Right renal pelvis (tissue), 4 donors: ENCODE data around the gene AJAP1. TPM values are rescaled to one million over a fixed set of nuclear protein-coding genes. Genes with fewer than 3 reads are reported as not detected.
"Not testable (repeated sequence)": the region's sequence is repeated elsewhere in the genome, so short reads cannot be mapped to it uniquely, and the experiment has no call there.

Experiments used
- DNase-seq, 4 donors: peaks; one replicate each; pipeline ENCODE4 v3.0.0-alpha.2; 2013; ENCODE audit warnings: low read depth in 4 of 4, low spot score in 3 of 4, missing footprints in 1 of 4
- polyA plus RNA-seq, 4 donors: library from polyadenylated mRNA; unstranded; fragments of 120-200 nt; gene quantifications; one replicate each; pipeline ENCODE4 v1.2.1, GENCODE V29; 2013; ENCODE audit not compliant: insufficient read length in 4 of 4

Gene AJAP1
- polyA plus RNA-seq, 4 donors = 0.96 to 1.8 (median 1.6) TPM

DNA sequence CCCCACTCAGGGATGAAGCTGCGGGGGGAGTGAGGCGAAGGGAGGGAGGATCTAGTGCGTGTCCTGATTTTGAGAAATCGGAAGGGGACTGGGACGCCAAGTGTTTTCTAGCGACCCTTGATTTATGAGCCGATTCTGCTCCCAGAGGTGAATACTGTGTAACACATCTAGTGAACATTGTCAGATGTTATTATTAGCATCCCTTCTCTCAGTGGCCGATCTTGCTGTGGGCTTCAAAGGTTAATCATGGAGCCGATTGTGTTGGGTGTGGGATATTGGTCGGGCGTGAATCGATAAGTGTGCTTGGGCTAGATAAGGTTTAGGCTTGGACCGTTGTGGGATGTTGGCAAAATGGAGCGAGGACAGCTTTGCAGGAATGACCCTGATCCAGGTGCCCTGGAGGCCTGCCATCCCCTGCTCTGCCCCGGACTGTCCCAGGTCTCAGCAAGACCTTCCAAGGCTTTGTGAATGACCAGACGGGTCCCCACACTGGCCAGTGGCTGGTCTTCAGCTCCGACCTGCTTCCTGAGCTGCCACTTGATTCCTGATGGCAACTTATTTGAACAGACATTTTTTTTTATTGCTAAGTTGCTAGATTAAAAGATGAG is 2.2 kb downstream of the AJAP1 start:
- DNase-seq = no peak

DNA sequence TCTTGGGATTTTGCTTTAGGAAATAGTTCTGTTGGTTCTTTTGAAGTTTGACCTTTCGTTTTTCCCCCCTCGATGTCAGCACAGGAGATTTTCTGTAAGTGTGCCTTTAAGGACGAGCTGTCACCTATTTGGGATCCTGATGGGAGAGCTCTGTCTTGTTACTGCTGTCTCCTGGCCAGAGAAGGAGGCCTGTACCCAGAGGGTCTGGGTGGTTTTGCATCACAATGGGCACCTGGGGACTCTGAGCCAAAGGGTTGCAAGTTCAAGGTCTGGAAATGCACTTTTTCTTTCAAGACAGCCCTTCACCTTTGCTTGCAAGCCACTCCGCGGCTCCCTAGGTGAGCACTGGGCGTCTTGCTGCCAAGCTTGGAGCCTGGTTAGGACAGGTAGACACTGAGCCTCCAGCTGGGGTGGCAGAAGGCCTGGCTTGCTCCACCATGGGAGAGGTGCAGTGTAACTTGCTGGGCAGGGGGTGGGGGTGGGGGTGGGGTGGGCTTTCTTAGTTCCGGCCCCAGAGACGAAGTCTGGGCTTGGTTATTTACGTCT is 2.9 kb downstream of the AJAP1 start:
- DNase-seq = no peak

DNA sequence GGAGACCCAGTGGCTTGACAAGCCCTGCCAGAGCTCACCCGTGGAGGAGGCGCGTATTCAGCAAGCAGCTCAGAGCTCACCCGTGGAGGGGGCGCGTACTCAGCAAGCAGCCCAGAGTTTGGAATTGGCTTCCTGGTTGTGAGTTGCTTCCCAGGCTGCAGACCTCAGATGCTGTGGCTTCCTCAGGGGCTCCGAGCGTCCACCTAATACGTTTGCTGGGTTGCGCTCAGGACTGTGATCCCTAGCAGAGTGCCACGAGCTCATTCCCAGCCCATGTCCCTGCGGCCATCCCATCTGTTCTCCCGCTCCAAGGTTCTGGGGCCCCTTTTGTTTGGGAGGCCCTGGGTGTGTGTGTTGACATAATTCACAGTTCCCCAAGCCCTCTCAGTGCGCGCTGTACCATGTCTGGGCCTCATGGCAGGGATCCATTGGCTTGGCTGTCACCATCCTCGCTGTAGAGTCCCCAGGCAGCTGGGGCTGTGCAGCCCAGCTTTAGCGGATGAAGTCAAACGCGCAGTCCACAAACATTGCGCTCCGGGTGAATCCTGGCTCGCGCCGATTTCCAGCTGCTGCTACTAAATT is 3.6 kb downstream of the AJAP1 start:
- DNase-seq = no peak

DNA sequence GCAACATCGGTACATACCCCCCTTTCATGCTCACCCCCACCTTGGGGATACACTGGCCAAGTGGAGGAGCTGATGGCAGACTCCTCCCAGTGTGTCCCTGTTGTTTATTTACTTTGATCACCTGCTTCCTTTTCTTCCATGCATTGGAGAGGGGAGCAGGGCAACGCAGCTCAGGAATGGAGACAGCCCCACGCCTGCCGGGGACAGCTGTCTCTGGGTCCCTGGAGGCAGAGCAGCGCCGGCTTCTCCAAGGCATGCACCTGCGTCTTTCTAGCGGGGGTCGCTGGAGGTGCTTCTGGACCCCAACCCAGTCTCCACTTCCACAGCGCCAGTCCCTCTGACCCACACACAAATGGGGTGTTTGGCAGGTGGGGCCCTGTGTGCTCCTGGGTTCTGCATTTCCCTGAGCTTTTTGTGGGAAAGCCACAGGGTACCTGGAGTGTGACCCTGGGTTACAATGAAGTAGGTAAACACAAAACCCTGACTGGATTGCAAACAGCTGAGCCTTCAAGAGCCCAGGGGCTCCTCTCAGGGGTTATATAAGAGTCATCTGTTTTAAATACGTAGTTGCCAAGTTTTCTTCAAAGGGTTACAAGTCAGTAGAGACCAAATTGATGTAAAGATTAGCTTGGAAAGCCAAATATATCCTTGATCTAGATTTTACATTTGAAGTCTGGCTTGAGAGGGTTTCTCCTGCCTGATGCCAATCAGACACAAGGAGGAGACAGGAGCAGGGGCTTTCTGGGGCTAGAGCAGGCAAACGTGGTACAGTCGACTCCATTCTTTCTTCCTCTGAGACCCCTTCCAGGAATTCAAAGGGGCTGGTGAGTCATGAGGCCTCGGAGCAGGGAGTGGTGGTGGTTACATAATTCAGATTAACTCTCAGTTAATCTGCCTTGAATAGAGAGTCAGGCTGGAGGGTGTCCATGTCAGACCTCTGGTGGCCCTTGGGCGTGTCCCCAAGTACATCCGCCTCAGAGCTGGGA is 4.5 kb downstream of the AJAP1 start:
- no peak for DNase-seq

DNA sequence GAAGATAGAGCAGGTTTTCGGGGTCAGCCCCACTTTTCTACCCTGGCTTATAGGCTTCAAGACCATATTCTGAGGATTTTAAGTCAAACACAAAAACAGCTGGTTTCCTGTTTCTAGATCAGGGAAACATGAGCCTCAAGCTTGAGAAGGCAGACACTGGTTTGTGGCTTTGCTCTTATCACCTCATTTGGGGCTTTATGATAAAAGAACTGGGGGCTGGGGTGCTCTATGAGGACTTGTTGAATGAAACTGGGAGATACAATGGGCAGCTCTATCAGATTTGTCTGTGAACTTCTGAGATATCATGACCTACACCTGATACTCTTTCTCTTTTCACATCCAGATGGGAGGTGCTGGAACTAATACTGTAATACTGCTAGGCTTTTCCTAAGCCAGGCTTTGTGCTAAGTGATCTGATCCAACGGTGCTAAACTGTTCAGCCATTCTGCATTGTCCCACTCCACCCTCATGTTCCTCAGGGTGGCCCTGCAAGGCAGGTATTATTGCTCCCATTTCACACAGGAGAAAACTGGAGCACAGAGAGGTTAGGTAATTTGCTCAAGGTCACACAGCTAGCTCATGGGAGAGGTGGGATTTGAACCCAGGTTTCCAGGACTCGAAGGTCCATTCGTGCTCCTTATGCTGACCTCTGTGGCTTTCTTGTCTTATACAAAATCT is 6.6 kb downstream of the AJAP1 start:
- no peak for DNase-seq

DNA sequence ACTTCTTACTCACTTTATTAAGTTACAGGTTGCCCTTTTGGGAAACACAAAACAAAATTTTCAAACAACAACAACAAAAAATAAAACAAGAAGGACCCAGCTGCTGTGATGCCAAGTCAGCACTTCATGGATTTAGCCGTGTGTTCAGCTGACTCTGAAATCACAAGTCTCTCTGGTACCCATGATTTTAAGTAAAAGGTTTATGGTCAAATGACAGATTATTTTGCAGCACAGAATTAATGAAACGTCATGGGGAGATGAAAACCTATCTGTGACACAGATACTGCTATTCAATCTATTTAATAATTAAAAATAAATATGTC is 7.1 kb downstream of the AJAP1 start:
- no peak for DNase-seq

DNA sequence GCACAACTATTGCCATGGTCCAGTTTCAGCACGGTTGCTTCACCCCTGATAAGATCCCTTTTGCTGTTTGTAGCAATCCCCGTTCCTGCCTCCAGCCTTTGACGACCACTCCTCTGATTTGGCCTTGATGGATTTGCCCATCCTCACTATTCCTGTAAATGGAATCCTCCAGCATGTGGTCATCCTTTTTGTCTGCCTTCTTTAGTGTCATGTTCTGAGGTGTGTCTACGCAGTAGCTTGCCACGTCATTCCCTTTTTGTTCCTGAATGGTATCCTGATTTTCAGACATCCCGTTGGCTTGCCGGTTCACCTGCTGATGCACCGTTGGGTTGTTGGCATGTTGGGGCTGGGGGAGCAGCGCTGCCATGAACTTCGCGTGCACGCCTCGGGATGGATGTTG is 7.8 kb downstream of the AJAP1 start:
- no peak for DNase-seq

DNA sequence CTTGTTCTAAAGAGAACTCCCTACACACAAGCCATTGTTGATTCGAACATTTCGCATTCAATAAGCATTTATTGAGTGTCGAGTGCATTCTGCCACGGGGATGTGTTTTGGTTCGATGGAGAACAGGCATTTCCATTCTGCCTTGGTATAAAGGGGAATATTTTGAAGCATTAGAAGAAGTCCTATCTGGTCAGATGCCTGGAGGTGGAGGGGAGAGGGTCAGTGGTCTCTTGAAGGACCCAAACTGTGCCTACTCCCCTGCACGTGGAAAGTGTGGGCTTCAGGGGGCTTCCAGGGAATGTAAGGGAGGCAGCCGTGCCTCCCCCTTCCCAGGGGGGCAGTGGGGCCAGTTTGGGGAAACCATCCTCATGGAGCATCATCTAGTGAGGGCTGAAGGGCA is 8.3 kb downstream of the AJAP1 start:
- no peak for DNase-seq

DNA sequence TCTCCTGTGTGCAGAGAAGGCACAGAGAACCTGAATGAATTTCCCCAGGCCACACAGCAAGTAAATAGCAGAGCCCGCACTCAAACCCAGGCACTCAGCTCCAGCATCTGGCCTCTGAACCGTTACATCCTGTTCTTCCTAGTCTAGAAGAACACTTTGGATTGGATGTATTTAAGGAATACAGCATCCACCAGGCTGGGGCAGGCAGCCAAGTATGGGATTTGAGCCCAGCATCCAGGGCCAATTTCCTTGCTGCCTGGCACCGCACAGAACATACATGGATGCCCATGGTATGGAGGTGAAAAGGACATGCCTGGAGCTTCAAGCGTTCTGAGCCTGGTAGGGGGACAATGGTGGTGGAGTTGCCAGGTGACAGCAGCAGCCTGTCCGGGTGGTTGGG is 9.7 kb downstream of the AJAP1 start:
- no peak for DNase-seq

DNA sequence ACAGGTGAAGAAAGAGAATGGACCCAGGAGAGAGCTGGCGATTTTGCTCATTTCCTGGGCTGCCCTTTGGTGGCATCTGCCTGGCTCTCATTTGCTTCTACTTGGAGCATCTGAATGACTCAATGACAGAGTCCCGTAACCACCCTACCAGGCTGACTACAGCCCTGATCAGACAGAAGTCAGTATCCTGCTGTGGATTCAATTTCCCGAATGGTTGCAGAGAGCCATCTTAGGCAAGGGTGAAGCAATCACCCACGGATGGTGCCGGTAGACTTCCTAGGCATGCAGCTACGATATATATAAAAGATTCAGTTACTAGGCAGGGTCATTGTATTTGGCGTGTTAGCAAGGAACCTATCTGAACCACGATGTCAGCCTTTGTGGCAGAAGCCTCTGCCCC is 10.2 kb downstream of the AJAP1 start:
- DNase-seq = no peak

DNA sequence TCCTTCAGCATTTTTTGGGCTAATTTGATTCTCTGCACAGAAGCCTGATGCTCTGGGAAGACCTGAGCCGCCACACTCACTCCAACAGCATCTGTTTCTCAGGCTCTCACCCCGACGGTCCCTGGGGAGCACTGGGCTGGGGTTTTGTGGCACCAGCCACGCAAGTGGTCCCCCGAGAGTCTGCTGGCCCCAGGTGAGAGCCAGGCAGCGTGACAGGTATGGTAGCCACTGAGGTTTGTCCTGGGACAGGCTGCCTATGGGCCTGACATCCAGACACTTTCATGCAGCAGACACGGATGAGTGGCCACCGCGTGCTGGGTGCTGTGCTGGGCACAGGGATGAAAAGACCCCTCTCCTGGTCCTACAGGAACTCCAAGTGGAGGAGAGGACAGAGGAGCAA is 11.0 kb downstream of the AJAP1 start:
- no peak for DNase-seq

DNA sequence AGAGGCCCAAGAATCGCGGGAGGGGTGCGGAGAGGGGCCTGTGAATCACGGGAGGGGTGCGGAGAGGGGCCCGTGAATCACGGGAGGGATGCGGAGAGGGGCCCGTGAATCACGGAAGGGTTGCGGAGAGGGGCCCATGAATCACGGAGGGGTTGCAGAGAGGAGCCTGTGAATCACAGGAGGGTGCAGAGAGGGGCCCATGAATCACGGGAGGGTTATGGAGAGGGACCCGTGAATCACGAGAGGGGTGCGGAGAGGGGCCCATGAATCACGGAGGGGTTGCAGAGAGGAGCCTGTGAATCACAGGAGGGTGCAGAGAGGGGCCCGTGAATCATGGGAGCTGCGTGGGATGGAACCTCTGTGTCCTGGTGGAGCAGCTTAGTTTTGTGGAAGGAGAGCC is 12.3 kb downstream of the AJAP1 start:
- not testable (repeated sequence) for DNase-seq

DNA sequence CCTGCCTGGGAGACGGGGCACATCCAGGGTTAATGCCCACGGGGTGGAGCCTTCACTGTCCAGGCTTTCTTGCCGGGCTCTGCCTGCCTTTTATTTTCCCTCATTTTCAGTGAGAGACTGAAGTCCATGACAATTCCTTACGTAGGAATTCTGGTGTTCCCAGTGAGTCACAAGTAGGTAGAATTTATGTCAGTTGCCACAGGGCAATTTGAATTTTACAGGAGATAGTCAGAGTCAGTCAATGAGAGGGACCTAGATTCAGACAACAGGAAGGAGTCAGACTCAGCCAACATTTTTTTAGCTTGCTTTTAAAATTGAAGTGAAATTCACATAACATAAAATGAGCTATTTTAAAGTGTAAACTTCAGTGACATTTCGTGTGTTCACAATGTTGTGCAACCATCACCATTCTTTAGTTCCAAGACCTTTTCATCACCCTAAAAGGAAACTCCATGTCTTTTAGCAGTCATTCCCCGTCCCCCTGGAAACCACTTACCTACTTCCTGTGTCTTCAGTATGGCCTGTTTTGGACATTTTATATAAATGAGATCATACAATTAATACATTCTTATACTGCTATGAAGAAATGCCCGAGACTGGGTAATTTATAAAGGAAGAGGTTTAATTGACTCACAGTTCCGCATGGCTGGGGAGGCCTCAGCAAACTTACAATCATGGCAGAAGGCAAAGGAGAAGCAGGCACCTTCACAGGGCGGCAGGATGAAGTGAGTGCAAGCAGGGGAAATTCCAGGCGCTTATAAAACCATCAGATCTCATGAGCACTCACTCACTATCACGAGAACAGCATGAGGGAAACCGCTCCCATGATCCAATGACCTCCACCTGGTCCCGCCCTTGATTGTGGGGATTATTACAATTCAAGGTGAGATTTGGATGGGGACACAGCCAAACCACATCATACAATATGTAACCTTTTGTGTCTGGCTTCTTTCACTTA is 14.6 kb downstream of the AJAP1 start:
- DNase-seq = no peak

DNA sequence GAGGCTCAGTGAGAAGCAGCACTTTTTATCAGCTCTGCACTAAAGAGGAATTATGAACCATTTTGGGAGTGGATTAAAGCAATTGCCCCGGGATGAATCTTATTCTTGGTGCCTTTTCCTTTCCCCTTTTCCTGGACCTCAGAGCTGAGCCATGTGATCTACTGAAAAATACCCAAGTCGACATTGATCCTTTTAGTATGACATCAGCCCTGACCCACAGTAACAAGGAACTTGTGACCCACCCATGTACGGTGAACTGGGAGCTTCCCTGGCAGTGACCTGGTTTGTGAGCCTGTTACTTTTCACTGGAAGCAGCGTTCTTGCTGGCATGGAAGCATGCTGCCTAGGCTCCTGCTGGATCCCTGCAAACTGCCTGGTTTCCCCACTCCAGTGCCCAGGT is 15.9 kb downstream of the AJAP1 start:
- DNase-seq = no peak

DNA sequence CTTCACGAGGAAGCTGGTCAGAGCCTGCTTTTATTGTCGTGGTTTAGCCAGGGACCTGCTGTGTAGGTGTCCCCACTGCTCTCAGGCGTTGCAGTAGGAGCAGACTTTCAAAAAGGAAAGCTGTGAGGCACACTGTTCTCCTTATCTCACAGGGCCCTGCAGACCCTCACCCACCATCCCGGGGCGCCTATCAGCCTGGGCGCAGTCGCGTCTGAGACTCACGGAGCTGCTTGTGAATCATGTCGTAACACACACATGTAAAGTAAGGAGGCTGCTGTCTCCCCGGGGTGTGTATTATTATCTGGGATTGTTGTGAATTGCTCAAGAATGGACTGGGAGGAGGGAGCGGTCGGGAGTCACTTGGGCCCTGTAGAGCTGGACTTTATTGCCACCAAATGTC is 17.4 kb downstream of the AJAP1 start:
- no peak for DNase-seq

DNA sequence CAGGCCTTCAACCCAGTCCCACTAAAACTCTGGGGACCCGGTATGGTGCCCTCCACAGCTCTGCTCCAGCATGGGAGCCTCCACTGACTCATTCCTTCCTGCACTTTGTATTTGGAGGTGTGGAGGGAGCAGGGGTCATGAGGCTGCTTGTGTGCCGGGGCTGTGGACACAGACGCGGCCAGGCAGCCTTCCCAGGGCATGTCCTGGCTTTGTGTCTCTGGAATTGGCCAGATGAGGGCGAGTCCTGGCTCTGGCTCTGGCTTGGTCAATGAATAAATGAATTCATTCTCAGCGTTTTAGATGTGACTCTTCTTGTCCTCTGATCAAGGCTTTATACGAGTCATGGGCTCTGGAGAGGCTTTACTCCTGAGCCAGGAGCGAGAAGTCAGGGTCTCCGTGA is 19.1 kb downstream of the AJAP1 start:
- DNase-seq = no peak

DNA sequence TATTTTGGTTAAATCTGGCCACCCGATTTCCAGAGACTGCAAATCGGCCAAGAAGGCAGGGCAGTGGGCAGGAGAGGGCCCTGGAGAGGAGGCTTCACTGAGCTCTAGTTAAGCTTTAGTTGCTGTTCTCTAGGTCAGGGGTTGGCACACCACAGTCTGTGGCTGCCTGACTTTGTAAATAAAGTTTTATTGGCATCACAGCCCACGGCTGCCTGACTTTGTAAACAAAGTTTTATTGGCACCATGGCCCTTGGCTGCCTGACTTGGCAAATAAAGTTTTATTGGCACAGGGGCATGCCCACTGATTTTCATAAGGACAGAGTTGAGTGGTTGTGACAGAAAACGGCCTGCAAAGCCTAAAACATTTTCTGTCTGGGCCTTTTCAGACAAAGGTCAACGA is 19.7 kb downstream of the AJAP1 start:
- no peak for DNase-seq

DNA sequence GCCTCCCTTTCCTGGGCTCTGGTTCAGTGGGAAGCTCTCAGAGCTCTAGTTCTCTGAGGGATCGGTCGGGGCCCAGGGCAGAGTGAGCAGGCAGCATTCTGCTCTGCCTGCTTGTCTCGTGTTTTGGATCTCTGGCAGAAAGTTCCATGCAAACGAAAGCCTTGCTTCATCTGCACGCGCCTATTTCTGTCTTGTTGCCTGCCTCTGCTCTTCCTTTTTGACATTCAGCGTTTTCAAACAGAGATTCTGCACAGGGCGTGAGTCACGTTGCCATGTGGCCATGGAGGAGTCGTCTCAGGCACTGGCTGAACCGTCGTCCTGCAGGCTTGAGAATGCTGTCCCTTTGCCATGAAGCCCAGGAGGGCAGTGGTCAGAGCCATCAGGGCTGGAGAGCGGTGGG is 20.3 kb downstream of the AJAP1 start:
- no peak for DNase-seq

DNA sequence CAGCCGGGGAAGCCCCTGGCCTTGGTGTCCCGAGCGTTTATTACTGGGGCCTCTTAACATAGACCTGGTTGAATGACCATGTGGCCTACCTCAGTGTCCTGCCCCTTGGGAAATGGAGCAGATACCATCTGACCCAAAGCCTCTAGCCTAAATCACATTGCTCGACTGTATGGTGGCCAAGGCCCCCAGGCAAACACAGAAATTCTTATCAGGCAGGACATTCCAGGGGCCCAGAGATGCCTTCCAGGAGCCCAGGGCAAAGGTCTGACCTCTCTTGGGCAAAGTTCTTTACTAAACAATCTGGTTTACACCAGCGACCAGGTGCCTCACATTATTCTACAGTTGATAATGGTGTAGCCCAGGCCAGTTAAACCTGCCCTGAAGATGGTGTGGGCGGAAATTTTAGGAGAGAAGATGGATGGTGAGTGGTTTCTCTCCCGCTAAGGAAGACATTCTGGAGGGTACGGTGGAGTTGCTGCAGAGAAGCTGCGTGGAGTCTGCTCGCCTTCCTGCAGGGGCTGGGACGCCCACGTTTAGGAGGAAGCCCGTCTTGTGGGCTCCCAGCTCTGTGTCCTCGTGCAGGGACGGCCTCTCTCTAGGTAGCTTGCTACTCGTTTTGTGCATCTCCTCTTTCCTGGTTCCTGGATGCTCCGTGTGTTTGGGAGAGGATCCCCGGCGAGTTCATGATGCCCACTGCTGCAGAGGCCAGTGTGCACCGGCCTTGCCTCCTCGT is 21.2 kb downstream of the AJAP1 start:
- DNase-seq = no peak
